GM12865 (cell line): ENCODE results near the gene ZBTB2.
A peak's percentile ranks its signal among the peaks of the same experiment; 100 is the strongest.

ENCODE experiments used
- DNase-seq: peaks from one replicate; pipeline ENCODE4 v3.0.0; 2010; ENCODE audit warnings: low read depth
- H3K4me3 ChIP-seq: 2 replicates; pipeline ENCODE4 v1.5.1; 2011; ENCODE audit warnings: mild to moderate bottlenecking, low read depth, low read length, control low read depth
- TF ChIP-seq, protein P1 (sequence below): IDR thresholded peaks from 2 replicates; pipeline ENCODE4 v1.5.1; 2011; ENCODE audit warnings: low read length, control low read depth, low read depth, inconsistent platforms; ENCODE audit not compliant: insufficient read depth; ENCODE audit errors: missing control alignments

ZBTB2 gene, protein sequence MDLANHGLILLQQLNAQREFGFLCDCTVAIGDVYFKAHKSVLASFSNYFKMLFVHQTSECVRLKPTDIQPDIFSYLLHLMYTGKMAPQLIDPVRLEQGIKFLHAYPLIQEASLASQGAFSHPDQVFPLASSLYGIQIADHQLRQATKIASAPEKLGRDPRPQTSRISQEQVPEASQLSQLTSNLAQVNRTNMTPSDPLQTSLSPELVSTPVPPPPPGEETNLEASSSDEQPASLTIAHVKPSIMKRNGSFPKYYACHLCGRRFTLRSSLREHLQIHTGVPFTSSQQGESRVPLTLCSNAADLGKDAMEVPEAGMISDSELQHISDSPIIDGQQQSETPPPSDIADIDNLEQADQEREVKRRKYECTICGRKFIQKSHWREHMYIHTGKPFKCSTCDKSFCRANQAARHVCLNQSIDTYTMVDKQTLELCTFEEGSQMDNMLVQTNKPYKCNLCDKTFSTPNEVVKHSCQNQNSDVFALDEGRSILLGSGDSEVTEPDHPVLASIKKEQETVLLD

DNA sequence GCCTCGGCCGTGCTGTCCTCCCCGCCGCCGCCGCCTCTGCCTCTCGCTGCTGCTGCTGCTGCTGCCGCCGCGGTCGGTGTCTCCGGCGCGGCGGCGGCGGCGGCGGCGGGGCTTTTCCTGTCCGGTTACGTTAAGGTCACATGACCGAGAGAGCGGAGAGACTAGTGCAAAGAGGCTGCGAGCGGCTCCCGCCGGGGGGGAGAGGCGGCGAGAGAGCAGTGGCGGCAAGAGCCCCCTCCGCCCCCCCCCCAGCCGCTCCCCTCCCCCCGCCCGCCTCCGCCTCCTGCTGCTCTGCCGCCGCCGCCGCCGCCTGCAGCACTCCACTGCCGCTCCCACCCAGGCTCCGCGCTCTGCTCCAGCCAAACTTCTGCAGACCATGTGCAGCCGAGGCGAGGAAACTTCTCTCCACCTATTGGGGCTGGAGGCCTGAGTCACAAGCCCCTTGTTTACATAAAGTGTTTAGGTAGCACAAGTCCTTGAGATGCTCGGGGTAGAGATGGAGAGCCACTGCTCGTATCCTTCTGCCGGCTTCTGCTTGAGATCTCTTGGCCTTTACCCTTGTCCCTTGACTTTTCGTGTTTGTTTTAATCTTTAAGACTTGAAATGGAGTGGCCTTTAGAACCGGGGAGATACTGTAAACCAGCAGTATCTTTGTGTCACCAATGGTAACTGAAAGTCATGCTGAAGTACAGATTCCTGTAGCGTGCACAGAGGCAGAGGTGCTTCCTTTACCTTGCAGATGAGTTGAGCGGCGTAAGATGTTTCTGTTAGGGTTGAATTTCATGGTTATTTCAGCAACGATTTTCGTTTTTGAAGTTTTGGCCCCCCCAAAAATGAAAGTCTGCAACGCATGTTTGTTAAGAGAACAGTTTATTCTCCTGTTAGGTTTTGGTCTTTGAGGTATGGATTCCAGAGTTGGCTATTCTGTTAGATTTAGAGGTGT, at the start of gene ZBTB2:
Gene ZBTB2 (minus strand): TSS at position 89 of the 943 bp plus-strand sequence. CDS start 17,922 bp downstream, outside the sequence.
- peak; percentile 80 for DNase-seq
- TF ChIP-seq, protein P1, sequence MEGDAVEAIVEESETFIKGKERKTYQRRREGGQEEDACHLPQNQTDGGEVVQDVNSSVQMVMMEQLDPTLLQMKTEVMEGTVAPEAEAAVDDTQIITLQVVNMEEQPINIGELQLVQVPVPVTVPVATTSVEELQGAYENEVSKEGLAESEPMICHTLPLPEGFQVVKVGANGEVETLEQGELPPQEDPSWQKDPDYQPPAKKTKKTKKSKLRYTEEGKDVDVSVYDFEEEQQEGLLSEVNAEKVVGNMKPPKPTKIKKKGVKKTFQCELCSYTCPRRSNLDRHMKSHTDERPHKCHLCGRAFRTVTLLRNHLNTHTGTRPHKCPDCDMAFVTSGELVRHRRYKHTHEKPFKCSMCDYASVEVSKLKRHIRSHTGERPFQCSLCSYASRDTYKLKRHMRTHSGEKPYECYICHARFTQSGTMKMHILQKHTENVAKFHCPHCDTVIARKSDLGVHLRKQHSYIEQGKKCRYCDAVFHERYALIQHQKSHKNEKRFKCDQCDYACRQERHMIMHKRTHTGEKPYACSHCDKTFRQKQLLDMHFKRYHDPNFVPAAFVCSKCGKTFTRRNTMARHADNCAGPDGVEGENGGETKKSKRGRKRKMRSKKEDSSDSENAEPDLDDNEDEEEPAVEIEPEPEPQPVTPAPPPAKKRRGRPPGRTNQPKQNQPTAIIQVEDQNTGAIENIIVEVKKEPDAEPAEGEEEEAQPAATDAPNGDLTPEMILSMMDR = no peak
- H3K4me3 ChIP-seq = peak within 1 kb of the TSS; percentile 91

DNA sequence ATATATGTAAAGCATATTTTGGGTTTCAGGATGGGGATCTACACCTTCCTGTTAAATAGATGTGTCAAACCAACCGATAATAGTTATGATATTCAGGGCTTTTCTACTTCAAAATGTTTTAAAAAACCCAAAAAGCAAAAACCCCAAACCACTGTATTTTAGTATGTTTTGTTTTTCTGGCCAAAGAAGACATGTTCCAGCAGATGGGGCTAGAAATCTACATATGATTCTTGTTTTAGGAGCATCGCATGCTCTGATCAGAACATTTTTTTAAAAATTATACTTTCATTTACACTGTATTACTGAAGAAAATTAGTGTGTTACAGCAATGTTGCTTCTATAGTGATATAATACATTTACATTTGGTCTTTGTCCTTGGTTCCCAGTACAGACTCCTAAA, 49.6 kb upstream of the ZBTB2 start:
- TF ChIP-seq, protein P1 = peak; percentile 32
- peak; percentile 33 for DNase-seq
- H3K4me3 ChIP-seq = peak overlapping the region; percentile 34; the same call in 1 of the 2 replicates

DNA sequence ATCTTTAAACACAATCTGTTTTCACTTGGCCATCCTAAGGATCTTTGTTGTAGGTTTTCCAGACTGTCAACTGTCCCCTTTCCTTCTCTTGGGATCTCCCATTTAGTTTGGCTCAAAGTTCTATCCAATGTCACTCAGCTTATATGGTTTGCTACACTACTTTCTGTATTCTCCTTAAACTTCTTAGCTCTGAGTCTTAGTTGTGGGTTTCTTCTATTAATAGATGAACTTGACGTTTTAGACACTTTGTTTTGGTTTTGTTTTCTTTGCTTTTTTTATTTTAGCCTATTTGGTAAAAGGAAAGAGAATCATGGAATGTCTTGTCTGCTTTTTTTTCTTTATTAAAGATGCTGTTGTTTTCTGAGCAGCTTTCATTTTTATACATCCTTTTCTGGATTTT, 49.1 kb upstream of the ZBTB2 start:
- H3K4me3 ChIP-seq = peak overlapping the region; percentile 34; the same call in 1 of the 2 replicates

DNA sequence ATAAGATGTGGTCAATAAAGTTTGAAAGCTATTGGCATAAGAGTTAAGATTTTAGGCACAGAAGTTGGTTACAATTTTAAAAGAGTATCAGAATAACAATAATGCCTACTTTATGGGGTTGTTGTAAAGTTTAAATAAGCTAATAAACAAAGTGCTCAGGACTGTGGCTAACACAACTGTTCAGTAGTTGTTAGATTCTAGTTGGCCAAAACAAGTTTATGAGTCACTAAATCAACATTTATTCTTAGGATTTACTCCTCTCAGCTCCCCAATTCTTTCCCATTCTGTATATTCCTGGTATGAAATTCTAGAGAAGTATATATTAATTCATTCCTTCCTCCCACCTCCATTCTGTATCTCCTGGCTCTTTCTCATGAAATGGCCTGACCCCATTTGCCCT, 46.0 kb upstream of the ZBTB2 start:
- TF ChIP-seq, protein P1 = no peak
- no peak for DNase-seq
- no peak overlapping the region for H3K4me3 ChIP-seq

More for the DNA sequence above, 49.1 kb upstream of the ZBTB2 start:
- DNase-seq = no peak
- TF ChIP-seq, protein P1 = no peak

DNA sequence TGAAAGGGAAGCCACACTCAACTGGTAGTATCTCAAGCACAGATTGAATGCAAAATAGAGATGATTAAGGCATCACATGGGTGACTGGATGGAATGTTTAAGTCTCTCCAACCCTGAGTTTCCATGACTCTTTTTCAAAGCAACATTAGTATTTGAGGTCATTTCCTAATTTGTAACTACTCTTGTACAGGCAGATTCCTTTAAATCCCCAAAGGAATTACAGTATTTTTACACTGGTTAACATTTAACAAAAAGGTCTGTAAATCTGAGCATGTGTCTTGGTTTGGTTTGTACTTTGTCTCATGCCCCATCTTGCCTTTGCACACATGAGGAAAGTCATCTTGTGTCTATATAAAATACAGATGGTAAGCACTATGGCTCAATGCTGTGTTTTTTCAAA, 45.4 kb upstream of the ZBTB2 start:
- no peak for DNase-seq
- no peak overlapping the region for H3K4me3 ChIP-seq
- TF ChIP-seq, protein P1 = no peak

DNA sequence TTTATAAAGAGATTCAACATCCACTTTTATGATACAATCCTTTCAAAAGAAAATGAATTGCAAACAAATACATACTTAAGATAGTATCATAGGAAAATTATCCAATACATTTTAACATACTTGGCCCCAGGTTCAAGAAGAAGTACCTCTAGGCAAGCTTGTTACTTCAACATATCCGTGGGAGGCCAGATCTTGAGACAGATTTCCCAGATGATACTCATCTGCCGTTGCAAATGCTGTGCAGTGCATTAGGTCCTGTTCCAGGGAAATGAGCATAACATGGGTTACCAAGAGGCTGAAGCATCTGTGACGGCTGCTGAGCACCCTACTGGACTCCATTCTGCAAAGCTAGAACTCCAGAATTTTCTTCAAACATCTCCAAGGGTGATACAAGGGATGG, 44.9 kb upstream of the ZBTB2 start:
- TF ChIP-seq, protein P1 = no peak
- no peak for DNase-seq
- no peak overlapping the region for H3K4me3 ChIP-seq
